GM21576 (cell line): ENCODE measurements around the gene AKT2.

Experiments used
- ATAC-seq: cut with Tn5 transposase; IDR thresholded peaks from one replicate; pipeline ENCODE4 v1.9.1; 2021; ENCODE audit warnings: mild to moderate bottlenecking, moderate library complexity; ENCODE audit not compliant: unreplicated experiment

AKT2 gene

DNA sequence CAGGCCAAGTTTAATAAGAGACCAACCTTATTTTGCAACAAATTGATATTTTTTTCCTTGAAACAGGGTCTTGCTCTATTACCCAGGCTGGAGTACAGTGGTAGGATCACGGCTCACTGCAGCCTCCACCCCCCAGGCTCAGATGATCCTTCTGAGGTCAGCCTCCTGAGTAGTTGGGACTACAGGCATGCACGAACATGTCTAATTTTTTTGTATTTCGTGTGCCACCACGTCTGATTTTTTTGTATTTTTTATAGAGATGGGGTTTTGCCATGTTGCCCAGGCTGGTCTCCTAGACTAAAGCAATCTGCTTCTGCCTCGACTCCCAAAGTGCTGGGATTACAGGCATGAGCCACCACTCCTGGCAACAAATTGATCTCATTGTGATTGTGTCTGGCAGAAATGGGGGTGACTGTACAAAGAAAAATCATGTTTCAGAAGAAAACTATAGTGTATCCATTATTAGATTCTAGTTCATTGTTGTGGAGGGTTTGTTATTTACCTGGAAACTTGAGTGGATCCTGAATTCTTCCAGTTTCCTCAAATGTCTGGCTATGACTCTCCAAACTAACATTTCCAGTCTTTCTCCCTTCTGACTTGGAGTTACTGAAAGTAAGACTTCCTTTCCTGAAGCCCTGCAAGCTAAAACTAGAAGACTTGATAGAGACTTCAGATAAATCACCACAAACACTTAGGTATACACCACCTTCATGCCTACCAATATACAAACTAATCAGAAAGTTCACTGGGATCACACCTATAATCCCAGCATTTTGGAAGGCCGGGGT is 17.3 kb upstream of the AKT2 start:
- no peak for ATAC-seq

DNA sequence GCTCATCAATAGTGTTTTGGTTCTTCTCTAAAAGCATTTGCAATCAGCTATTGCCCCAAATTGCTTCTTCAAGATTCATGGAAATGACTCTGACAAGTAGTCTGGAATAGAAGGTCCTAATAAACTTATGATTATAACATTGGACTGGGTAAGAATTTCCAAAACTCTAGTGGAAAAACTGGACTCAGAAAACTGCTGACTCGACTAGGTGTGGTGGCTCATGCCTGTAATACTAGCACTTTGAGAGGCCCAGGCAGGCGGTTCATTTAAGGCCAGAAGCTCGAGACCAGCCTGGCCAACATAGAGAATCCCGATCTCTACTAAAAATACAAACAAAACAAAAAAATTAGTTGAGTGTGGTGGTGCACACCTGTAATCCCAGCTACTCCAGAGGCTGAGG is 15.5 kb upstream of the AKT2 start:
- ATAC-seq: no peak

DNA sequence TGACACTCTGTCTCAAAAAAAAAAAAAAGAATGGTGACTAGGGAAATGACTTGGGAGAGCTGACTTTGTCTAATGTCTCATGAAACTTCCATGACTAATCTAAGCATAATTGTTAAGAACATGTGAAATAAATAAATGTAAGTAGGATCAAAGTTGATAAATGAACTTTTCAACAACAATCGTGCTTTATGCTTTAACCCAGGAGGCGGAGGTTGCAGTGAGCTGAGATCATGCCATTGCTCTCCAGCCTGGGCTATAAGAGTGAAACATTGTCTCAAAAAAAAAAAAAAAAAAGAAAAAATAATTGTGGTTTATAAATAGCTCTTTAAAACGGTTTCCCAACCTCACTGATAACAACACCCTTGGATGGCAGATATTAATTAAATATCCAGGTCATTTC is 12.9 kb upstream of the AKT2 start:
- no peak for ATAC-seq

DNA sequence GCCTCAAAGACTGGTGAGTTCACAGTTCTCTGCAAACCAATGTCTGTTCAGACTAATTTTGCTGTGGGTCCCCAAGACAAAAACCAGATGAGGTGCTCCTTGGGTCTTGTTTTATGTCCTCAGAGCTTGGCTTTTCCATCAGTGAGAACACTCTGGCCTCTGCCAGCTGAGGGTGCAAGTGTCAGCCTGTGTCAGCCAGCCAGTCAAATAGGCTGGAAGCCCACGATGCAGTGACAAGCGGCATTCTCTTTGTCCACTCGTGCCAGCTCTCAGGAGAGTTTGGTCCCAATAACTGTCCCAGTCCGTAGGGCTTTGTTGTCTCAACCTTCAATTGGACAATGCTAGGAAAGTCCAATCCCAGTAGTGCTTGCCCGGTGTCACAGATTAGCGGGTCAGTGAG is 9.4 kb upstream of the AKT2 start:
- no peak for ATAC-seq

DNA sequence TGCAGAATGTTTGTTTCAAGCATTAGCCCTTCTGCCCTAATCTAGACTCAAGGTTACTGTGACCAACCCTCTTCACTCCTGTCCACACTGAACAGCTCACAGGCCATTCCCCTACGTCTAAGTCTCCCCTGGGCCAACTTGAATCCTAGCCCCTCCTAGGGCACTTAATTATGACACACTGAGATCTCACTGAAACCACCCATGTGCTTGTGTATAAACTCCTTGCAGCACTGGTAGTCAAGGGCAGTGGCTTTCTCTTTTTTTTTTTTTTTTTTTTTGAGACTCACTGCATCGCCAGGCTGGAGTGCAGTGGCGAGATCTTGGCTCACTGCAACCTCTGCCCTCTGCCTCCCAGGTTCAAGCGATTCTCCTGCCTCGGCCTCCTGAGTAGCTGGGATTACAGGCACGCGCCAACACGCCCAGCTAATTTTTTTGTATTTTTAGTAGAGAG is 1.9 kb upstream of the AKT2 start:
- no peak for ATAC-seq

DNA sequence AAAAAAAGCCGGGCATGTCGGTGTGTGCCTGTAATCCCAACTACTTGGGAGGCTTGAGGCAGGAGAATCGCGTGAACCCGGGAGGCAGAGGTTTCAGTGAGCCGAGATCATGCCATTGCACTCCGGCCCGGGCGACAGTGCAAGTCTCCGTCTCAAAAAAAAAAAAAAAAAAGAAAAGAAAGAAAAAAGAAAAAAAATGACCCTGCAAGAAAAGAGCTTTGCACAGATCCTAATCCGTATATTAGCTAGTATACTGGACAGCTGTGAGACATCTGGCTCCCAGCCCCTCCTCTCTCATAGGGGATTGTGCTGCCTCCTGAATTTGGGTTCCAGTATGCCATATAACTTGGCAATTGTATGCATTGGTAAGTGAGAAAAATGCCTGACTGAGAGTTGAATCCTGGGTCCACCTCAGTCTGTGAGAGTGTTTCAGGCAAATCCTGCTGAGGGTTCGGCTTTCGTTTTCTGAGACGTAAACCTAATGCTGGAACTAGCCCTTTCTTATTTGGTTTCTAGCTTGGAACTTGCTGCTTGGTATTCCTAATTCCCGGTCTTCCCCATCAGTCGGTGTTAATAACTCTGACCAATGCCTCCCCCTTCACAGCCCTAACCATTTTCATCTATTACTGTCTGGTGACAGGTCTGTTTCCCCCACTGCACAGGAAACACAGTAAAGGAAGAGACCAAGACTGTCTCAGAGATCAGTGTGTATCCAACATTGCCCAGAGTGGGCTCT is 1.3 kb upstream of the AKT2 start:
- no peak for ATAC-seq

DNA sequence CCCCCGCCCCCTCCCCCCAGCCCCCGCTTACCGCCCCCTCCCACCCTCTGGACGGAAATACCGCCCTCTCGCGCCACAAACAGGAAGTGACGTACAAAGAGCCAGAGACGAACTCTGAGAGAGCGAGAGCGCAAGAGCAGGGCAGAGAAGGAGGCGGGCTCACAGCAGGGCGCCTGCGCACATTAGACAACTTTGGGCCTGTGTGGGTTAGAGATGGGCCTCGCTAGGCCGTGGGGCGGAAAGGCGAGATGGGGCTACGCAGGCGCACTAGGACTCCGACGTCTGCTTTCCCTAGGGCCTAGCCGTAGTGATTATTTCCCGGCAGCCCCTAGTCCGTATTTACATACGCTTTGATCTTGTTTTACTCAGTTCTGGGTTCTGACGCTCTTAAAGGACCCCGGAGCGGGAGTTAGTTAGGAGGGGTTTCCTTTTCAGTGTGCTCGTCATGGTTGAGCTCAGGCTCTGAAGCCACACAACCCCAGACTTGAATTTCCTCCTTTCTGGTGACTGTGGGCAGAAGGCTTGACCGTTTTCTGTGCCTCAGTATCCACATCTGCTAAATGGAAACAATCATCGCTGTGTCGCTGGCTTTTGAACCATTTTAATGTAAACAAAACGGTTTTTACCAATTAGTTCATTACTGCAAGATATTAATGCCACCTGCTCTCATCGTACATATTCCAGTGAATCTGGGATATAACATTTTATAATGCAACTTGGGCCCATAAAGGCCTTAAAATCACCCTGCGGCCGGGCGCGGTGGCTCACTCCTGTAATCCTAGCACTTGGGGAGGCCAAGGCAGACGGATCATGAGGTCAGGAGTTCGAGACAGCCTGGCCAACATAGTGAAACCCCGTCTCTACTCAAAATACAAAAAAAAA is 449 bp upstream of the AKT2 start:
- peak; percentile 73 for ATAC-seq

DNA sequence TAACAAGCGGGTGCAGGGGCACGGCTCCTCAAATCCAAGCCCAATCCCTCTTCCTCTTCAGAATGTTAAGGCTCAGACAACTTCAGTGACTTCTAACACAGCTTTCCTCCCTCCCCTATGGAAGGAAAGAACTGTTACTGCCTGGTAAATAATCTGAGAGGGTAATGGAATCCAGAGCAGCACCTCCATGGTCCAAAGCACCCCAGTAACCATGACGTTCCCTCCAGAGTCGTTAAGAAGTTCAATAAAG is 969 bp downstream of the AKT2 start:
- ATAC-seq: no peak

DNA sequence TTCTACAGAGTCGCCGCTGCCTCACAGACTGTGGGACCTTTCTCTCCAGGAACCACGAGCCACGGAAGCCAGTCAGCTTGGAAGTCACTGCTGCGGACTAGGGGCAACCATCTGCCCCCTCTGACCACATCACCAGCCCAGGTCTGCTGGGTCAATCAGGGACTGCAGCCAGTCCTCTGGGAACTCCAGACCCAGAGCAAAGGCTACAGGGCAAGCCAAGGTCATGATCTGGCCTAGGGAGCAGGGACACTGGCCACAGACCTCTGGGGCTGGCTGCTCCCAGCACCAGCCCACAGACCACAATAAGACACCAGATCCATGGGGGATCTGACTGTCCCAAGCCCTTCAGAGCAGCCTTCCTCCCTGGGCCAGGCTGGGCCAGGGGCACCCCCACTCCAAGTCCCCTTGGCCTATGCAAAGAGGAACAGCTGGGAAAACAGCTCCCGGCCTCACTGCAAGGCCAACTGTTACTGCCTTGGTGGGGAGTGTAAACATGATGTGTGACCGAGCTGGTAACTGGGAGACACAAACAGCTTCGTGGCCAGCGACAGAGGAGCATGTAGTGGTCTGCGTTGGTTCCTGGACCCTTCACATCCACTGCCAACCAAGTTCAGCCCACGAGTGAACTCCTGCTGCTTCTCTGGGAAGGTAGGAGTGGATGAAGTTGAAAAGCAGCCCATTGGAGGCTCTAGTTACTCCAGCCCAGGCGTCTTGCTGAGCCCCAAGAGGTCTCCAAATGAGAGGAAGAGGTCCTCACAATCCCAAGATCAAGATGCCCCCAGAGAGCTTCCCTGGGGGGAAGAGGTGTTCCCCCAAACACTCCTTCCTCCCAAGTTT is 1.5 kb downstream of the AKT2 start:
- no peak for ATAC-seq

DNA sequence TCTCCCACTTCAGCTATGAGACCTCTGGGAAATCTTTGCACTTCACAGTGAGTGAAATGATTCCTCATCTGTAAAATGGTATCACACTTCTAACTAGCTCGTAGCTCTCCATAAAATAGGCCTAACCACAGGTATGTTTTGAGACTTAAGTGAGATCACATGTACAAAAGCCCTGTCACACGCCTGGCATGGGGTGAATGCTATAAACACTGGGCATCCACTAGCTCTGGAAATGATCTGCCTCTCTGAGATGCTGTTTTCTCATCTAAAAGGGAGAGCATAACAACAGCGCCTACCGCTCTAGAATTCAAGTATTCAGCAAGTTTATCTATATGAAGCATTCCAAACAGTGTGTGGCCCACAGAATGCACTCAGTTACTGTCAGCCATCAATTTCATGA is 2.2 kb downstream of the AKT2 start:
- no peak for ATAC-seq

DNA sequence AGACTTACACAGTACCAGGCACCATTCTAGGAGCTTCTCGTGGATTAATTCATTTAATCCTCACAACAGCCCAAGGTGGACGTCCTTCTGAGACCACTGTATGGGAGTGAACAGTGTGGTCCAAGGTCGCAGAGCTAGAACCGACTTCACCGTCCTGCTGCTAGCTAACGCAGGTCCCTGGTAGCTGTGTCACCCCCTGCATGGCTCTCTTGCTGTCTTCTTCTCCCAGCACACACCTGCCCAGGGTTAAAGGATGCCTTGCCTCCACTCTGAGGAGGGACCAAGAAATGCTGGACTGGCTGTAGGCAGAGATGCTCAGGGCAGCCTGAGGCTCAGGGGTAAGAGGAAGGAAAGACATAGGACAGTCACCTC is 3.0 kb downstream of the AKT2 start:
- no peak for ATAC-seq

DNA sequence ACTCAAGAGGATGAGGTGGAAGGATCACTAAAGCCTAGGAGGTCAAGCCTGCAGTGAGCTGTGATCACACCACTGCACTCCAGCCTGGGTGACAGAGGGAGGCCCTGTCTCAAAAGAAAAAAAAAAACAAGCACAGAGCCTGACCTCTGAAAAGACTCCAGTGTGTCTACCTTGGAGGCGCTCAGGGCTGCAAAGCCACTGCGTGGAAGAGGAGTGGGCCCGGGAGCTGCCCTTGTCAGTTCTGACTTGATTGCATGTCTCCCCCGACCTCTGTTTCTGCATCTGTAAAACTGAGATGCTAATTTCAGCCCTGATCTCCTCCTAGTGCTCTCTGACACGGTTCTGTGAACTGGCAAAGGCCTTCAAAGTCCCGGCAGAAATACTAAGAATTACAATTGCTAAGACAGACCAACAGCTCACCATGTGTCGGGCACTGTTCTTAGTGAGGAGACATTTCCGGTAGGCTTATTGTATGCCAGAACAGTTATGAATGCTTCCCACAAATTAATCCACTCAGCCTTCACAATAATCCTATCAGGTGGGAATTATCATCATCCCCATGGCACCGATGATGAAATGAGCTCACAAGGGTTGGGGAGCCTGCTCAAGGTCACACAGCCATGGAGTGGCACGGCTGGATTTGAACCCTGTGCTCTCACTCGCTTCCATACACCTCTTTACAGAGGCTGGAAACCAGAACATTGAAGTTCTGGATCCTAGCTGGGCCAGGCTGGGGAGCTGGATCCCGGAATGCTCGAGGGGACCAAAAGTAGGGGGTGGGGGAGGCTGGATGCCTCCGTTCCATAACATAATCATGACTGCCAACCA is 3.5 kb downstream of the AKT2 start:
- no peak for ATAC-seq

DNA sequence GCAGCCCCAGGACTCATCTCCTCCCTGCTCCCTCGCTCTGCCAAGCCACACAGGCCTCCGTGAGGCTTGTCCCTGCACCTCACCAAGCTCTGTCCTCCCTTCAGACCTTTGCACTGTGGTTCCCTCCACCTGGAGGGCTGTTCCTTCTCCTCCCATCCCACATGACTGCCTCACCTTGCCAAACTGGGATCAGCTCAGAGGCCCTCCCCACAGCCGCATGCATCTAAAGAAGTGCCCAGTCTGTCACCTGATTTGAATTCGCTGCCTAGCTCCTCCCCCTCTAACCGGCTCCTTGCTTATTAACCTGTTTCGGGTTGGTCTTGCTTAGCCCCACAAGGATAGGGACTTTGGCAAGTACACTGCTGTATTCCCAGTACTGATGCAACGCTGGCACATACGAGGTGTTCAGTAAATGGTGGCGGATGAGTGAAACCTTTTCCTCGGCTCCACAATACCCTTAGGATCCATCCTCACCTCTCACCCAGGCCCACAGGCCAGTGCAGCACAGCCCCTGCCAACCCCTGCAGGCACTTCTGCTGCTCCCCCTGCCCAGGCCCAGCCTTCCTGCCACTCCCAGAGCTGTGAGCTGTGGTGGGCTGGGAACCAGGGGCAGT is 4.4 kb downstream of the AKT2 start:
- no peak for ATAC-seq

DNA sequence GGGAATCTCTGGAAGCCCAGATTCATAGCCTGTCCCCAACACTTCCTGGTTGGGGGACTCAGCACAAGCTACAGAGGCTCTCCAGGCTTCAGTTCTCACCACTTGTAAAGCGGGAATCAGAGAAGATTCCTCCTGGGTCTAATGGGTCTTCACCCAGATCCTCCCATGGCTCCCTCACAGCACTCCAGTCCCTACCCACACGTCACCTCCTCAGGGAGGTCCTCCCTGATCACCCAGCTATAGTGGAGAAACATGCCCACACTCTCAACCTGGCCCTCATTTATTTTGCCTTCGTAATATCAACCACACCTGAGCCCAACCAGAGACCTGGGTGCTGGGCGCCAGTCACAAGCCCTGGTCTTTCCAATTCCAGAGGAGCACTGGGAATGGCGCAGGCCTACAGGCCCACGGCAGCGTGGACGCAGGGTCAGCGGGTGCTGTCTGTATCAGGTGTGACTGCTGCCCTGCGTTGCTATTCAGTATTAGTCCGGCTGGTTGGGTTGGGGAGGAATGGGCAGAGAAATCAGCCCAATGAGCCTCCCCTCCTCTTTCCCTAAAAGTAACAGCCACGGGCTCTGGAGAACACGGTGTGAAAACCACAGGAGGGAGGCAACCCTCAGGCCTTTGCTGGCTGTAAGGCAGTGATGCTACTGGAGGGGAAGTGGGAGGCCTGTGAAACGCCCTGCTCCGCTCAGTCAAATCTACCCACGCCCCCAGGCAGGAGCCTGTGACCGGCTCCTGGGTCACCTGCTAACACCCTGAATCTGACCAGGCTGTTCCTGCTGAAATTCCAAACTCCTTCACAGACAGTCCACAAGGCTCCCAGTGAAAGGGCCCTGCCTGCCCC is 5.2 kb downstream of the AKT2 start:
- no peak for ATAC-seq

DNA sequence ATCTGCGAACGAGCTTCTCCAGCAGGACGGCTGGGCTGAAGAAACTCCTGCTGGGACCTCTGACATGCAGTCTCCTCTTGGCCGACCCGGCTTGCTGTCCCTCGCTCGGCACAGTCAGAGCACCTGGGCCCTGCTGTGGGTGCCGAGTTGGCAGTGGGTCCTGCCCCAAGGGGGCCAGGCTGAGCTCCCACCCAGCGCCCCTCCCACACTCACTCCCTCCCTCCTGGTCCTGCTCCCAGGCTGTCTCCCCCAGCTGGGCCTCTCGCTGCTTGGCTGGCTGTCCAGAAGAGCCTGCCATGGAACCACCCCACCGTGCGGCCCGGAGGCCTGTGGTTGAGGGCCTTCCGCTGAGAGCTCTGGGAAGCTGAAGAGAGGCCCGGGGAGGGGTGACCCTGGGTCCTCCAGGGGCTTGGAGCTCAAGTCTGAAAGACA is 6.0 kb downstream of the AKT2 start:
- no peak for ATAC-seq

DNA sequence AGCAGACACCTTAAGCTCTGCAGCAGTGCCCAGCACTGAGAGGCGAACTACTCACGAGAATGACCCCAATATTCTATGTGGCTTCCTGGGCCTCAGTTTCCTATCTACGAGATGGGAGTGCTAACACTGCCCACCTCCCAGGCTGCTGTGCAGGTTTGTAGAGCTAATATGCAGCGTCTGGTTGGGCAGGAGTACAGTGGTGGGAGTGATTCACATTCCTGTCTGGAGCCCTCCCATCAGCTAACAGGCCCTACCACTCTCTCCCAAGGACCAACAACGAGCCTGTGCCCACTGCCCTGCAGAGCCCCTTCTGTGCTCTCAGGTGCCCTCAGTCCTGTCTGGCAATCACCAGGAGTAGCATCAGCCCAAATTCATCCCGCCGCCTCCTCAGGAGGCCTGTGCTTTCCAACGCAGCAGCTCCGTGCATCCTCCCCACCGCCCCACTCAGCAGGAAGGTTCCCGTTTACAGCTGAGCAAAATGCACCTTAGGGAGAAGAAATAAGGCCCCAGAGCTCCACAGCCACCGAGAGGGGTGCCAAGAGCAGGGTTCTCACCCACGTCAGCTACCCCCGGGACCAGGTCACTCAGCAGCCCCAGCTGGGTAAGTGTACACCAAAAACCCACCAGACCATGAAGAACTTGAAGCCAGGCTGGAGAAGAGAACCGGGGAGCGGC is 6.6 kb downstream of the AKT2 start:
- ATAC-seq: no peak

DNA sequence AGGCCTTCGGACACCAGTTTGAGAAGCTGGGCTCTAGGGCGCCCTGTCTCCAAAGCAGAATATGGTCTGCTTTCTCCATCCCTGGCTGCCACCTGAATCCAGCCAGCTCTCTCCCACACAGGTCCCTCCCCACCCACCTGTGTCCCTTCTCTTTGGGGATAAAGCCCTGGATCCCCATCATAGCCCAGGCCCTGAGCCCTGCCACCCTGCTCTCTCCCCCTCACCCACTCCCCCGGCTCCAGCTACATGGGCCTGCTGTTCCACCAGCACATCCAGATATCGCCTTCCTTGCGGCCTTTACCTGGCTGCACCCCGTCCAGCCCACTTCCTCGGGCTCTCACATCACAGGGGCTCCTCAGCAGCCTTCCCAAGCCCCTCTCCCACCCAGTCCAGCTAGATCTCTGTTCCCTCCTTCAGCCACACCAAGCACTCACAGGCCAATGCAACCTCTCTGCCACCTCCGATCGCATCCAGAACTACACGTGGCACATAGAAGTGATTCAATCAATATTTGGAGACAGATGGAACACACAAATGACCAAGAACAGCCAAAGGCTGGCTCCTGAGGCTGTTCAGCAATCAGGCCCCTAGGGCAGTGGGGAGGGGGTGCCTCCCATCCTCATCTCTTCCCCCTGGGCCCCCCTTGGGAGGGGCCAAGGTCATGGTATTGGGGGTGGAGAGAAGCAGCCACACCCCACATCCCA is 7.6 kb downstream of the AKT2 start:
- ATAC-seq: no peak
